Activated T-helper 1 cell treated with anti-CD3 and anti-CD28 coated beads, Interleukin-12 subunit alpha, Interleukin-12 subunit beta, Interleukin-2, Interleukin-4 antibody, amounts not matched to agents 30 ng/mL and 10 ng/mL and 1 ng/mL, durations not matched to agents 14 hours and 24 hours and 36 hours (primary cell): ENCODE results near the gene MSMB. TPM values are rescaled to one million over a fixed set of nuclear protein-coding genes. Genes with fewer than 3 reads are reported as not detected.

Experiments
- DNase-seq: peaks from one replicate; pipeline ENCODE4 v3.0.0; 2021; ENCODE audit warnings: low spot score
- H3K27ac Mint-ChIP-seq: one replicate; pipeline ENCODE4 v1.8.0; 2021; ENCODE audit warnings: mild to moderate bottlenecking, mixed read lengths
- H3K27me3 Mint-ChIP-seq: one replicate; pipeline ENCODE4 v1.8.0; 2022; ENCODE audit warnings: mild to moderate bottlenecking, moderate library complexity, mixed read lengths; ENCODE audit not compliant: insufficient read depth
- H3K36me3 Mint-ChIP-seq: one replicate; pipeline ENCODE4 v1.8.0; 2021; ENCODE audit warnings: low read depth, mixed read lengths
- H3K4me1 Mint-ChIP-seq: one replicate; pipeline ENCODE4 v1.8.0; 2021; ENCODE audit warnings: low read depth, mixed read lengths
- H3K4me3 Mint-ChIP-seq: one replicate; pipeline ENCODE4 v1.8.0; 2021; ENCODE audit warnings: mild to moderate bottlenecking, moderate library complexity, mixed read lengths
- H3K9me3 Mint-ChIP-seq: one replicate; pipeline ENCODE4 v1.8.0; 2021; ENCODE audit warnings: mixed read lengths
- intact Hi-C: fragments of 100-400 bp; cut with micrococcal nuclease; formaldehyde crosslinking; loops from one replicate; pipeline ENCODE4 v1.15.1; 2024
- total RNA-seq: library from RNA; stranded (reverse); gene quantifications from 2 replicates; pipeline ENCODE4 v1.2.3, GENCODE V29; 2022

MSMB gene
- total RNA-seq, 1 donor from 2014 or later = not detected

DNA sequence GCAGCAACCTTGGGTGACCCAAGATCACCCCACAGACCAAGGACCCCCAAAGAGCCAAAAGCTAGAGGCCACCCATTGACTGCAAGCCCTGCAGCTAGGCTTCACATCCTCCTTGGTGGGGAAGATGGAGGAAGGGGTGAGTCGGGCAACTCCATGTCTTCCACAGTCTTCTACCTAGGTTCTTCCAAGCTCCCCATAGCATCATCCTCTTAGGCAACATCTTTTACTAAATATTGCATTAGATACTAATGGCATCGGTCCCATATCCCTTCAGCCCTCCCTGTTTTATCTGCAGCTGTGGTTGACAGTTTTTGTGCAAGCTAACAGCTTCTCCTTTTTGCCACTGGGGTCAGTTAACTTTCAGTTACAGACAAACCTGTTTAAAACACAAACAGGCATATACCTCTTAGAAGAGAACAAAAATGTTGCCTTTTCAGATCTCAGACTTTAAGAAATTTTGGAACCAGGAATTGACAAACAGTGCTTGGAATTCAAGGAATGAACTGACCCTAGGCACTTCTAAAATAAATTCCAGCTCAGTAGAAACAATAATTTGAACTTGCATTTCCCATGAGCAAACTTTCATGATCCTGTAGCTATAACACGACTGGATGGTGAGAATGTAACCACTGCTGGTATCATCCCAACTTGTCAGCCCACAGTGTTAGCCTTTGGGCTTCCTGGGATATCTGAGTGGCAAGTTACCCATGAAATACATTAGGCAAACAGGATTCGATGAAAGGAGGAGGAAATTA, 33.9 kb upstream of the MSMB start:
- no peak overlapping the region for H3K4me3 Mint-ChIP-seq
- intact Hi-C loops = no loop called here
- no peaks in the 10 kb centered on the region for H3K36me3 Mint-ChIP-seq
- H3K27me3 Mint-ChIP-seq = peaks cover 2% of the 10 kb centered on the region
- DNase-seq = no peak
- no peak overlapping the region for H3K27ac Mint-ChIP-seq
- H3K4me1 Mint-ChIP-seq = peaks cover 26% of the 10 kb centered on the region
- no peaks in the 10 kb centered on the region for H3K9me3 Mint-ChIP-seq

DNA sequence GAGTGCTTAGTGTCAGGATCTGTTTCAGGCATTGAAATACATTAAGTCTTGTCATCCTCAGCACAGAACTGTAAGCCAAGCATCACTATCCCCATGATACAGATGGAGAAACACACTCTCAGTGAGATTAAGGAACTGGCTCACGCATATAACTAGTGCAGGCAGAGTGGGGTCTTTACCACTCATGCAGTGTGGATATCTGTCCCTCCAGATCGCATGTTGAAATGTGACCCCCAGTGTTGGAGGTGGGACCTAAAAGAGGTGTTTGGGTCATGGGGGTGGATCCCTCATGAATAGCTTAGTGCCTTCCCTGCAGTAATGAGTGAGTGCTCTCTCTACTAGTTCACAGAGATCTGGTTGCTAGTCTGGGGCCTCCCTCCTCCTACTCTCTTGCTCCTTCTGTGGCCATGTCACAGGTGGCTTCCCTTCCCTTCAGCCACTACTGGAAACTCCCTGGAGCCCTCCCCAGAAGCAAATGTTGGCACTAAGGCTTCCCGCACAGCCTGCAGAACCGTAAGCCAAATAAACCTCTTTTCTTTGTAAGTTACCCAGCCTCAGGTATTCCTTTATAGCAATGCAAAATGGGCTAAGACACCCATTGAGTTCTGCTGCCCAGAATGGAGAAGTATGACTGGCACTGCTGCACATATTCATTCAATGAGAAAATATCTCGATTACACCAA, 31.8 kb upstream of the MSMB start:
- Mint-ChIP-seq H3K9me3 (no peaks in the 10 kb centered on the region), H3K27me3 (no peaks in the 10 kb centered on the region), H3K27ac (no peak overlapping the region), H3K36me3 (no peaks in the 10 kb centered on the region), H3K4me3 (peak overlapping the region; percentile 5), H3K4me1 (peaks cover 26% of the 10 kb centered on the region)
- intact Hi-C loops = no loop called here
- DNase-seq = no peak

DNA sequence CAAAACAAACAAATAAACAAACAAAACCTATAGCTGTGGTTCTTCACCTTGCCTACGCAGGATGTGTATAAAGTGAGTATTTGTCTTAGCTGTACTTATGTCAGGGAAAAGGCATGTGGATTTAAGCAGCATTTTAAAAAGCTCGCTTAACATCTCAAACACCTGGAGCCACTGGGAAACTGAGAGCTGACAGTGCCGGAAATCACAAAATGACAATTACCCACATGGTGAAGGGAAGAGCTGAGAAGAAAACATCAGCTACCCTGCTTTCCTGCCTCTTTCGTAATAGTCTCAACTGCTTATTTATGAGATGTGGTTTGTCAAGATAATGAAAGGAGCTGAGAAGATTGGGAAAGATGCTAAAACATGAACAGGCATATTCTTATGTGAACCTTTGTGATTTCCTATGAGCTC, 31.1 kb upstream of the MSMB start:
- no peak for DNase-seq
- Mint-ChIP-seq H3K27ac (peak overlapping the region; percentile 40), H3K27me3 (no peaks in the 10 kb centered on the region), H3K4me3 (peak overlapping the region; percentile 5), H3K36me3 (no peaks in the 10 kb centered on the region), H3K9me3 (no peaks in the 10 kb centered on the region), H3K4me1 (peaks cover 26% of the 10 kb centered on the region)
- intact Hi-C loops = no loop called here

DNA sequence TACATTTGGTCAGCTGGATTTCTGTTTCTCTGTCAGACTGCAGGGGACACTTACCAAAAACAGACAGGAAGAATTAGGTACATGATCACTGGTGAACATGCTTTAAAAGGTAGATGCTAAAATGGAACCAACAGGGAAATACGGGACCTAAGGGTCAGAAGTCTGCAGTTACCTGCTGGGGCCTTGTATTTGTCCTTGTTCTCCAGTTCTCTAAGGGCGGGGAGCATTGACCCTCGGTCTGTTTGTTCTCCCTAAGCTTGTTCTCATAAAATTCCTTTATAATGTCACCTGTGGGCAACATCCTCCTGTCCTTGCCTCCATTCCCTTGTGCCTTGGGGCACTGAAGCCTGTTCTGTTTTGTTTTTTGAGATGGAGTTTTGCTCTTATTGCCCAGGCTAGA, 29.8 kb upstream of the MSMB start:
- Mint-ChIP-seq H3K27me3 (no peaks in the 10 kb centered on the region), H3K4me1 (peaks cover 20% of the 10 kb centered on the region), H3K4me3 (no peak overlapping the region), H3K9me3 (no peaks in the 10 kb centered on the region), H3K27ac (no peak overlapping the region), H3K36me3 (no peaks in the 10 kb centered on the region)
- intact Hi-C loops = no loop called here
- DNase-seq = no peak

DNA sequence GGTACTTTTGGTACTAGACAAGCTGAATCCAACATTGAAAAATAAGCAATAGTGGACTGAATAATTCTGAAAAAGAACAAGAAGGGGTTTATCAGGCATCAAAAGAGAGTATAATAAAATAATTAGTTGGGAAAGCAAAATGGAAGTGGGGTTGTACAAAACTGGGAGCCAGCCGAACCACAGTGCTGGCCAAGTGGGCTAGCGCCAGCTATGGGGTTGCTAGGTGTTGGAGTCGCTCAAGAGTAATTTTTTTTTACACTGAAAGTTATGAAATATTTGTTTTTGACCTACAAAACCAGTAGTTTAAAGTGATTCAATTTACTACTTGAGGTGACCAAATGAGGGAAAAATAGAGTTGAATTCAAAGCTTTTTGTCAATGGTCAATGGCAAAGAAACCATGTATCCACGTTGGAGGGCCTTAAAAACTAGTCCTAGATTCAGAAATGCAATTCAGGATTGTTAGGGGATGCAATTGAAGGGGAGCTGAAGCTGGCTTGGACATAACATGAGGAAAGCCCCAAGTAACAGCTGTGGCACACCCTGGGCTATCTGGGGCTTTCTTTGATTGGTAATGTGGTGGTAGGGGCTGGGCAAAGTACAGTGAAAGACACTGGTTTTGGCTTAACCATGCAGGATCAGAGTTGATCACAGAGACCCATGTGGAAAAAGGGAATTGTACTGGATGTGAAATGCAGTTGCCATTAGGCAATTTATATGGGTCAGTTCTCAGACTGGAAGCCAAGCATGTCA, 28.3 kb upstream of the MSMB start:
- intact Hi-C loops = no loop called here
- no peaks in the 10 kb centered on the region for H3K9me3 Mint-ChIP-seq

DNA sequence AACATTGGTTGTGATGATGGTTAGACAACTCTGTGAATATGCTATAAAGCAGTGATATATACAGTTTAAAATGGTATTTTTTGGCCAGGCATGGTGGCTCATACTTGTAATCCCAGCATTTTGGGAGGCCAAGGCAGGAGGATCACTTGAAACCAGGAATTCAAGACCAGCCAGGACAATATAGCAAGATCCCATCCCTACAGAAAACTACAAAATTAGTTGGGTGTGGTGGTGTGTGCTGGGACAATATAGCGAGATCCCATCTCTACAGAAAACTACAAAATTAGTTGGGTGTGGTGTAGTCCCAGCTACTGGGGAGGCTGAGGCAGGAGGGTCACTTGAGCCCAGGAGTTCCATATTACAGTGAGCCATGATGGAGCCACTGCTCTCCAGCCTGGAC, 27.5 kb upstream of the MSMB start:
- H3K36me3 Mint-ChIP-seq = no peaks in the 10 kb centered on the region
- no peaks in the 10 kb centered on the region for H3K9me3 Mint-ChIP-seq
- H3K4me3 Mint-ChIP-seq = no peak overlapping the region
- H3K27ac Mint-ChIP-seq = no peak overlapping the region
- no peaks in the 10 kb centered on the region for H3K27me3 Mint-ChIP-seq
- DNase-seq = no peak
- peaks cover 23% of the 10 kb centered on the region for H3K4me1 Mint-ChIP-seq
- intact Hi-C loops = no loop called here

More for the DNA sequence above, 28.3 kb upstream of the MSMB start:
- H3K4me1 Mint-ChIP-seq = peaks cover 27% of the 10 kb centered on the region
- no peak overlapping the region for H3K27ac Mint-ChIP-seq
- DNase-seq = no peak
- H3K27me3 Mint-ChIP-seq = no peaks in the 10 kb centered on the region
- no peaks in the 10 kb centered on the region for H3K36me3 Mint-ChIP-seq
- no peak overlapping the region for H3K4me3 Mint-ChIP-seq

DNA sequence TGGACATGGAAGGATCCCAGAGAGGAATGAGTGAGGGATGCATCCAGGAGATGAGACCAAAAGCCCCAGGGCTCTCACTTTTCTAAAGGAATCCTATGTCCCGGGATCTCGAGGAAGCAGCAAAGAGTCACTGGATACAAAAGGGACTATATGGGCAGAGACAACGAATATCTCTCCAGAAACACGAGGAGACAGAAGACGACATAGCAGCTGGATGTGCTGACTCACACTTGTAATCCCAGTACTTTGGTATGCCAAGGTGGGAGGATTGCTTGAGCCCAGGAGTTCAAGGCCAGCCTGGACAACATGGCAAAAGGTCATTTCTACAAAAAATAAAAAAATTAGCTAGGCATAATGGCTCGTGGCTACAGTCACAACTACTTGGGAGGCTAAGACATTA, 24.7 kb upstream of the MSMB start:
- Mint-ChIP-seq H3K27me3 (no peaks in the 10 kb centered on the region), H3K36me3 (no peaks in the 10 kb centered on the region), H3K9me3 (no peaks in the 10 kb centered on the region), H3K27ac (no peak overlapping the region), H3K4me1 (peaks cover 7% of the 10 kb centered on the region), H3K4me3 (no peak overlapping the region)
- DNase-seq = no peak
- intact Hi-C loops = no loop called here

DNA sequence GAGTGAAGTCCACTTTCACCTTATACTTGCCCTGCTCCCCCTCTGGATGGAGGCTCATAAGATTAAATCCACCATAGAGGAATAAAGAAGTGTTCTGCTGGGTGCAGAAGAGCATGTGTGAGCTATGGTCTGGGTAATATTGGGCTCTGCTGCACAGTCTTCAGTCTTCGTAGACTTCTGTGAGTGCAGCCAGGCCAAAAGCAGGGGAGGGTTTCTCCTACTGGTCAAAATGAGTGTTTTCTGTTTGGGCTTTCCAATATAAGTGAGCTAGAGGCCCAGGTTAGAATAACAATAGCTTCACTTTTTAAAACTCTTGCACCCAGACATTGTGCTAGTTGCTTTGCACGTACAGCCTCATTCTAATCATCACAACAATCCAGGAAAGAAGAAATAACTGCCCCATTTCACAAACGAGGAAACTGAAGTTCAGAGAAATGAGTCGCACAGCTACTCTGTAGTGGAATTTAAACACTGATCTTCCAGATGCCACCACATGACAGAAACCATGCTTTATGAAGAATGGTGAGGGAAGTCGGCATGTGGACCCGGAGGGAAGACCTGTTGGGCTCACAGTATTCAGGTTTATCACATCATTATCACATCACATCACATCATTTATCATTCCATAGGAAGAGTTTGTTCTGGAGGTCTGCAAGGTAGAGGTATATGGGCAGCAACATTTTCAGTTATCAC, 23.8 kb upstream of the MSMB start:
- Mint-ChIP-seq H3K9me3 (no peaks in the 10 kb centered on the region), H3K27me3 (no peaks in the 10 kb centered on the region), H3K27ac (no peak overlapping the region), H3K4me3 (no peak overlapping the region), H3K36me3 (no peaks in the 10 kb centered on the region), H3K4me1 (peaks cover 7% of the 10 kb centered on the region)
- DNase-seq = no peak
- intact Hi-C loops = no loop called here

DNA sequence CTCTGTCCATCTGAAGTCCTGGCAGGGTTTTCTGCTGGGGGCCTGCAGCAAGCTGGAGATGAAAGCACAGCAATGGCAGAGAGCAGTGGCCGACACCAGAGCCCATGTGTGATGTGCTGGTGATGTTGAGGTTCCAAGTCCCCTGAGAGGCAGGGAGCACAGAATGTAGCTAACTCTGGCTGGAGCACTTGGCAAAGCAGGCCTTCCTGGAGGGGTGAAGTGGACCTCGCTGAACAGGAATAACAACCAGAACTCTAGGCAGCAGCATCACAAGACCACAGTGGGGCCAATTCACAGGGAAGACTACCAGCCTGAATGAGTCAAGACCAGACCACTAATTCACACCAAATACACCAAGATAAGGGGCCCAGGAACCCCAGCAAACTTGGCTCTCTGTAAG, 22.8 kb upstream of the MSMB start:
- H3K36me3 Mint-ChIP-seq = no peaks in the 10 kb centered on the region
- intact Hi-C loops = no loop called here
- peaks cover 3% of the 10 kb centered on the region for H3K27me3 Mint-ChIP-seq

DNA sequence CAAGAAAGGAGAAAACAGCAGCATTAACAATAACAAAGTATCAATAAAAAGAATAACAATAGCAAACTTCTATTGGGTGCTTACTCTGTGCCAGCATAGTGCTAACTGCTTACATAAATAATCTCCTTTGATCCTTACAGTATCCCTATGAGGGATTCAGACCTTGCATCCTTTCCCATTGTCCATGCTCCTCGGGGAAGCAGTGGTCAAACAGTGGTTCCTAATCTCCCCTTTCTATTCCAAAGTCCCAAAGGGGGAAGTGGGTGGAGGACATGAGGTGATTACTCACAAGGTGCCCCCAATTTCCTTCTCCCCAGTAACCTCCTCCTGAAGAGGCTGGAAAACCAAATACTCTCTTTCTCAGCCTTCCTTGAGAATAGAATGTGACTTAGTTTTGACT, 22.0 kb upstream of the MSMB start:
- Mint-ChIP-seq H3K9me3 (no peaks in the 10 kb centered on the region), H3K4me1 (peaks cover 7% of the 10 kb centered on the region), H3K4me3 (no peak overlapping the region), H3K27ac (no peak overlapping the region), H3K27me3 (peaks cover 3% of the 10 kb centered on the region), H3K36me3 (no peaks in the 10 kb centered on the region)
- DNase-seq = no peak
- intact Hi-C loops = no loop called here

More for the DNA sequence above, 22.8 kb upstream of the MSMB start:
- Mint-ChIP-seq H3K9me3 (no peaks in the 10 kb centered on the region), H3K4me3 (no peak overlapping the region), H3K4me1 (peaks cover 7% of the 10 kb centered on the region), H3K27ac (no peak overlapping the region)
- DNase-seq = no peak

DNA sequence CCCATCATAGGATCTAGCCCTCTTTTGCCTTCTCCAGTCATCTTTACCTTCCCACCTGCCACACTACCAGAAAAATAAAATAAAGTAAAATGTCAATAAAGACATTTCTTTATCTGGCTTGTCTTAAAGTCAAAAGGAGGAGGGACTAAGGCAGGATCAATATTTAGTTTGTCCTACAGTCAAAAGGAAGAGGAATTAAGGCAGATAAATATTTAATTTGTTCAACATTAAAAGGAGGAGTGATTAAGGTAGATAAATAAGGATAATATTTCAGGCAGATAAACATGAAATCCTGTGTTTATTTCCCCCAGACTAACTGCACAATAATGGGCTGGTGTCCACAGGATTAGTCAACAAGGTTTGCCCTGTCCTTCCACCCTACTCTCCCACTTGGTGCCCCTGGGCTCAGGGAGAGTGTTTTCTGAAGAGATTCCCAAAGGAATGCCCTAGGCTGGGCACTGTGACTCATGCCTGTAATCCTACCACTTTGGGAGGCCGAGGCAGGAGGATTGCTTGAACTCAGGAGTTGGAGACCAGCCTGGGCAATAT, 18.3 kb upstream of the MSMB start:
- H3K9me3 Mint-ChIP-seq = no peaks in the 10 kb centered on the region
- no peaks in the 10 kb centered on the region for H3K4me1 Mint-ChIP-seq
- no peak for DNase-seq
- H3K36me3 Mint-ChIP-seq = no peaks in the 10 kb centered on the region
- H3K27me3 Mint-ChIP-seq = peaks cover 5% of the 10 kb centered on the region
- intact Hi-C loops = no loop called here
- no peak overlapping the region for H3K27ac Mint-ChIP-seq
- H3K4me3 Mint-ChIP-seq = no peak overlapping the region

DNA sequence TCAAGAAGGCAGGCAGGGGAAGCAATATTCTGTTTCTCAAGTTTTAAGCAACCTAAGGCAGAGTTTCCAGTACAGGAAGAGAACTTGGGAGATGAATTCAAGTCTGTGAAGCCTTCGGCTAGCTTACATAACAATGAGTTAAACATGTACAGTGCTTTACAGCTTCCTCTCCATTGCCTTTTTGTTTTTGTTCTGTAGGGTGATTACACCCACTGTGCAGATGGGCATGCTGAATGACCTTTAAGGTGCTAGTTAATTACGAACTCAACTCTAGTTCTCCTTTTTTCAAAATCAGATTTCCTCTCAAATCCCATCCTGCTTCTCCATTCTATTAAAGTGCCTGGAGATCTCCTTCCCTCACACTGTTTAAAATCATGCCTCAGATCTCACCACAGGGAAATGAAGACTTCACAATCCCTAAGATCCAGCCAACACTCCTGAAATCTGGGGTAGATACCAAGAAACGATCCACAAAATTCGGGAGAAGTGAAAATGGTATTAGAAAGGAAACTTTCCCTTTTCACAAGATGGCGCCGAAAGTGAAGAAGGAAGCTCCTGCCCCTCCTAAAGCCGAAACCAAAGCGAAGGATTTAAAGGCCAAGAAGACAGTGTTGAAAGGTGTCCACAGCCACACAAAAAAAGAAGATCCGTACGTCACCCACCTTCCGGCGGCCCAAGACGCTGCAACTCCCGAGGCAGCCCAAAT, 16.8 kb upstream of the MSMB start:
- Mint-ChIP-seq H3K9me3 (no peaks in the 10 kb centered on the region), H3K27me3 (peaks cover 5% of the 10 kb centered on the region), H3K27ac (no peak overlapping the region), H3K4me3 (no peak overlapping the region), H3K4me1 (no peaks in the 10 kb centered on the region), H3K36me3 (no peaks in the 10 kb centered on the region)
- intact Hi-C loops = no loop called here
- DNase-seq = no peak
